Hepatocyte (in vitro differentiated cells): ENCODE results near the gene KRT6B. TPM values are rescaled to one million over a fixed set of nuclear protein-coding genes. Genes with fewer than 3 reads are reported as not detected.

Experiments used
- DNase-seq: peaks from one replicate; pipeline ENCODE4 v3.0.0-alpha.2; 2016; ENCODE audit warnings: low spot score
- H2AFZ ChIP-seq: fragments of 200-600 bp; sonication (generic); 2 replicates; pipeline ENCODE4 v1.6.0; 2016; ENCODE audit warnings: antibody characterized with exemption, mild to moderate bottlenecking
- H3K27ac ChIP-seq: fragments of 200-600 bp; sonication (generic); 2 replicates; pipeline ENCODE4 v1.5.1; 2016; ENCODE audit warnings: mild to moderate bottlenecking
- H3K27me3 ChIP-seq: fragments of 200-600 bp; sonication (generic); 2 replicates; pipeline ENCODE4 v1.6.1; 2016
- H3K36me3 ChIP-seq: fragments of 200-600 bp; sonication (generic); replicated peaks from 2 replicates; pipeline ENCODE4 v1.5.1; 2016; ENCODE audit warnings: low read depth; ENCODE audit not compliant: insufficient read depth
- H3K4me1 ChIP-seq: fragments of 200-600 bp; sonication (generic); 2 replicates; pipeline ENCODE4 v1.5.1; 2016; ENCODE audit warnings: mild to moderate bottlenecking, moderate library complexity; ENCODE audit not compliant: insufficient read depth
- H3K4me2 ChIP-seq: fragments of 200-600 bp; sonication (generic); 2 replicates; pipeline ENCODE4 v1.6.0; 2016
- H3K4me3 ChIP-seq: fragments of 200-600 bp; sonication (generic); 2 replicates; pipeline ENCODE4 v1.5.1; 2016; ENCODE audit warnings: mild to moderate bottlenecking
- H3K79me2 ChIP-seq: fragments of 200-600 bp; sonication (generic); 2 replicates; pipeline ENCODE4 v1.6.0; 2017; ENCODE audit warnings: mild to moderate bottlenecking
- H3K9me2 ChIP-seq: fragments of 200-600 bp; sonication (generic); replicated peaks from 2 replicates; pipeline ENCODE4 v1.6.0; 2017; ENCODE audit warnings: mild to moderate bottlenecking; ENCODE audit not compliant: insufficient read depth
- H3K9me3 ChIP-seq: fragments of 200-600 bp; sonication (generic); 2 replicates; pipeline ENCODE4 v1.5.1; 2016; ENCODE audit warnings: low read depth, mild to moderate bottlenecking
- H4K20me1 ChIP-seq: fragments of 200-600 bp; sonication (generic); 2 replicates; pipeline ENCODE4 v1.6.0; 2016; ENCODE audit warnings: mild to moderate bottlenecking; ENCODE audit not compliant: insufficient read depth, poor library complexity, severe bottlenecking
- CTCF ChIP-seq: fragments of 200-600 bp; sonication (generic); IDR thresholded peaks from 2 replicates; pipeline ENCODE4 v1.5.1; 2016; ENCODE audit warnings: antibody characterized with exemption, mild to moderate bottlenecking; ENCODE audit not compliant: poor library complexity
- EZH2 ChIP-seq: fragments of 200-600 bp; sonication (generic); IDR thresholded peaks from 2 replicates; pipeline ENCODE4 v1.6.1; 2016; ENCODE audit warnings: antibody characterized with exemption, mild to moderate bottlenecking, borderline replicate concordance
- EZH2phosphoT487 ChIP-seq: fragments of 200-600 bp; sonication (generic); IDR thresholded peaks from one replicate; pipeline ENCODE4 v1.6.1; 2018; ENCODE audit warnings: antibody characterized with exemption, mild to moderate bottlenecking, low read depth, moderate library complexity; ENCODE audit not compliant: unreplicated experiment, severe bottlenecking
- WGBS: methylation state at CpG from one replicate; pipeline ENCODE4 v1.1.6; 2016; ENCODE audit warnings: low lambda C conversion rate; ENCODE audit errors: missing lambda C conversion rate; 5-methylcytosine and 5-hydroxymethylcytosine counted together
- polyA plus RNA-seq: library from polyadenylated mRNA; unstranded; fragments of >200 nt; fragmentation: Nextera tagmentation; extraction: Ambion mirVana; gene quantifications from 2 replicates; pipeline ENCODE4 v1.2.1, GENCODE V29; 2016
- total RNA-seq: library from RNA; depleted of rRNA; stranded (reverse); fragments of >200 nt; gene quantifications from 2 replicates; pipeline ENCODE4 v1.2.3, GENCODE V29; 2014

KRT6B gene
- total and polyA plus RNA-seq, 2 experiments from 2014 or later: 0.42 TPM; not detected in 1

GRCh38 chr12:52405922-52406385 is 46.0 kb downstream of the KRT6B start, which contains the start of gene KRT82:
KRT82 (minus strand) TSS chr12:52406335; CDS start chr12:52406277, 58 bp downstream.
- Histone ChIP-seq H3K36me3 (no peaks in the 10 kb centered on the region), H3K27ac (no peak within 1 kb of the TSS), H3K9me2 (no peaks in the 10 kb centered on the region), H3K4me3 (no peak within 1 kb of the TSS), H3K79me2 (no peaks in the 10 kb centered on the region), H3K9me3 (no peaks in the 10 kb centered on the region), H3K4me1 (peaks cover under 1% of the 10 kb centered on the region), H4K20me1 (no peaks in the 10 kb centered on the region), H3K27me3 (no peaks in the 10 kb centered on the region), H2AFZ (no peak within 1 kb of the TSS), H3K4me2 (no peak within 1 kb of the TSS)
- TF ChIP-seq EZH2 (no peak), CTCF (no peak), EZH2phosphoT487 (no peak)
- DNase-seq: no peak
- WGBS: 94% methylated on average over 14 of the region's 14 CpGs

GRCh38 chr12:52404951-52405350 is 47.0 kb downstream of the KRT6B start:
- TF ChIP-seq EZH2phosphoT487 (no peak), EZH2 (no peak), CTCF (no peak)
- Histone ChIP-seq H3K9me3 (no peaks in the 10 kb centered on the region), H3K4me1 (no peaks in the 10 kb centered on the region), H3K4me2 (no peak overlapping the region), H3K9me2 (no peaks in the 10 kb centered on the region), H3K4me3 (no peak overlapping the region), H3K79me2 (no peaks in the 10 kb centered on the region), H3K27ac (no peak overlapping the region), H2AFZ (no peak overlapping the region), H3K27me3 (no peaks in the 10 kb centered on the region), H3K36me3 (no peaks in the 10 kb centered on the region), H4K20me1 (no peaks in the 10 kb centered on the region)
- WGBS: 86% methylated on average over 3 of the region's 3 CpGs
- no peak for DNase-seq

- no peak for DNase-seq
- Histone ChIP-seq H2AFZ (no peak overlapping the region), H3K36me3 (no peaks in the 10 kb centered on the region), H3K4me2 (no peak overlapping the region), H4K20me1 (no peaks in the 10 kb centered on the region), H3K9me3 (no peaks in the 10 kb centered on the region), H3K27me3 (no peaks in the 10 kb centered on the region), H3K27ac (no peak overlapping the region), H3K4me1 (no peaks in the 10 kb centered on the region), H3K4me3 (no peak overlapping the region), H3K9me2 (no peaks in the 10 kb centered on the region), H3K79me2 (no peaks in the 10 kb centered on the region)
- no peak for TF ChIP-seq CTCF
- WGBS: 98% methylated on average over 9 of the region's 9 CpGs
Measured at GRCh38 chr12:52403561-52403960, 48.4 kb downstream of the KRT6B start.
